GM23338 (cell line): ENCODE data around the gene KIFAP3. TPM values are rescaled to one million over a fixed set of nuclear protein-coding genes. Genes with fewer than 3 reads are reported as not detected.

ENCODE experiments used
- ATAC-seq: fragments of 200-7000 bp; cut with Tn5 transposase; 3 replicates; pipeline ENCODE4 v1.9.1; 2020
- DNase-seq: peaks from one replicate; pipeline ENCODE4 v3.0.0-alpha.2; 2015; ENCODE audit warnings: low spot score
- H2AFZ ChIP-seq: fragments of 200-600 bp; sonication (generic); 2 replicates; pipeline ENCODE4 v1.8.0; 2016; ENCODE audit warnings: antibody characterized with exemption, mild to moderate bottlenecking, moderate library complexity
- H3F3A ChIP-seq: fragments of 200-600 bp; sonication (generic); replicated peaks from 2 replicates; pipeline ENCODE4 v1.8.0; 2017; ENCODE audit warnings: antibody characterized with exemption, mixed run types, low read depth
- H3K27ac ChIP-seq: fragments of 200-600 bp; sonication (generic); 2 replicates; pipeline ENCODE4 v1.6.1; 2016; ENCODE audit warnings: low read depth
- H3K27me3 ChIP-seq: fragments of 200-600 bp; sonication (generic); 2 replicates; pipeline ENCODE4 v1.8.0; 2016; ENCODE audit warnings: mild to moderate bottlenecking, mixed run types, moderate library complexity; ENCODE audit not compliant: insufficient read depth
- H3K36me3 ChIP-seq: fragments of 200-600 bp; sonication (generic); 2 replicates; pipeline ENCODE4 v1.8.0; 2016; ENCODE audit warnings: mild to moderate bottlenecking; ENCODE audit not compliant: insufficient read depth
- H3K4me1 ChIP-seq: fragments of 200-600 bp; sonication (generic); 2 replicates; pipeline ENCODE4 v1.8.0; 2016; ENCODE audit warnings: mild to moderate bottlenecking, moderate library complexity; ENCODE audit not compliant: insufficient read depth
- H3K4me2 ChIP-seq: fragments of 200-600 bp; sonication (generic); 2 replicates; pipeline ENCODE4 v1.7.1; 2017; ENCODE audit warnings: mixed run types
- H3K4me3 ChIP-seq: fragments of 200-600 bp; sonication (generic); 2 replicates; pipeline ENCODE4 v1.6.1; 2016; ENCODE audit warnings: mixed run types
- H3K79me2 ChIP-seq: fragments of 200-600 bp; sonication (generic); replicated peaks from 2 replicates; pipeline ENCODE4 v1.8.0; 2017; ENCODE audit warnings: mild to moderate bottlenecking; ENCODE audit not compliant: insufficient read depth
- H3K9me2 ChIP-seq: fragments of 200-600 bp; sonication (generic); 2 replicates; pipeline ENCODE4 v1.8.0; 2017; ENCODE audit not compliant: insufficient read depth
- H4K20me1 ChIP-seq: fragments of 200-600 bp; sonication (generic); replicated peaks from 2 replicates; pipeline ENCODE4 v1.8.0; 2017; ENCODE audit warnings: mild to moderate bottlenecking; ENCODE audit not compliant: insufficient read depth
- H3K27ac Mint-ChIP-seq: 2 replicates; pipeline ENCODE4 v1.8.0; 2020; ENCODE audit warnings: inconsistent platforms, mild to moderate bottlenecking, moderate library complexity, mixed read lengths
- H3K27me3 Mint-ChIP-seq: 3 replicates; pipeline ENCODE4 v1.8.0; 2022; ENCODE audit warnings: low read depth, mild to moderate bottlenecking, moderate library complexity, mixed read lengths, inconsistent platforms; ENCODE audit not compliant: insufficient read depth, poor library complexity
- H3K36me3 Mint-ChIP-seq: 3 replicates; pipeline ENCODE4 v1.8.0; 2021; ENCODE audit warnings: low read depth, mild to moderate bottlenecking, inconsistent platforms, moderate library complexity, mixed read lengths
- H3K4me1 Mint-ChIP-seq: 3 replicates; pipeline ENCODE4 v1.8.0; 2020; ENCODE audit warnings: mild to moderate bottlenecking, inconsistent platforms, mixed read lengths
- H3K4me3 Mint-ChIP-seq: 3 replicates; pipeline ENCODE4 v1.8.0; 2021; ENCODE audit warnings: moderate library complexity, mild to moderate bottlenecking, inconsistent platforms, mixed read lengths
- H3K9me3 Mint-ChIP-seq: 3 replicates; pipeline ENCODE4 v1.8.0; 2020; ENCODE audit warnings: moderate library complexity, mild to moderate bottlenecking, inconsistent platforms, mixed read lengths
- EZH2 ChIP-seq: fragments of 200-600 bp; sonication (generic); IDR thresholded peaks from one replicate; pipeline ENCODE4 v1.8.0; 2017; ENCODE audit warnings: antibody characterized with exemption, mild to moderate bottlenecking, low read depth; ENCODE audit not compliant: unreplicated experiment
- EZH2phosphoT487 ChIP-seq: fragments of 200-600 bp; sonication (generic); IDR thresholded peaks from one replicate; pipeline ENCODE4 v1.8.1; 2018; ENCODE audit warnings: antibody characterized with exemption; ENCODE audit not compliant: unreplicated experiment
- NANOG ChIP-seq: IDR thresholded peaks from 2 replicates; pipeline ENCODE4 v1.6.1; 2016; ENCODE audit warnings: antibody characterized with exemption, borderline replicate concordance
- POLR2AphosphoS5 ChIP-seq: IDR thresholded peaks from 2 replicates; pipeline ENCODE4 v1.6.1; 2016; ENCODE audit warnings: antibody characterized with exemption, low read depth
- STAT1 ChIP-seq: IDR thresholded peaks from one replicate; pipeline ENCODE4 v1.6.1; 2016; ENCODE audit warnings: antibody characterized with exemption; ENCODE audit not compliant: unreplicated experiment
- ZNF114 ChIP-seq: fragments of 250-450 bp; sonication (Bioruptor Pico); IDR thresholded peaks from 2 replicates; pipeline ENCODE4 v1.5.0; 2020; ENCODE audit warnings: mild to moderate bottlenecking, moderate library complexity
- ZNF331 ChIP-seq: fragments of 250-450 bp; sonication (Bioruptor Pico); IDR thresholded peaks from 2 replicates; pipeline ENCODE4 v1.5.0; 2020; ENCODE audit warnings: low read depth, mild to moderate bottlenecking, moderate library complexity
- polyA plus RNA-seq: library from polyadenylated mRNA; unstranded; fragments of >200 nt; fragmentation: Nextera tagmentation; extraction: Ambion mirVana; gene quantifications from 2 replicates; pipeline ENCODE4 v1.2.1, GENCODE V29; 2016
- total RNA-seq: library from RNA; depleted of rRNA; stranded (reverse); fragments of >200 nt; shearing (Covaris generic); gene quantifications from 2 replicates; pipeline ENCODE4 v1.2.3, GENCODE V29; 2014
- TF ChIP-seq, protein P1 (sequence below), 2 experiments: fragments of 200-600 bp in 1 of 2; sonication (generic) in 1 of 2; conservative IDR thresholded peaks; 2 replicates each; pipeline versions ENCODE4 v1.5.1 to v1.6.1; 2016 to 2017; ENCODE audit warnings: antibody characterized with exemption in 2 of 2, low read depth in 2 of 2, mild to moderate bottlenecking in 2 of 2, moderate library complexity in 1 of 2
- TF ChIP-seq, protein P2 (sequence below): fragments of 250-450 bp; sonication (Bioruptor Pico); IDR thresholded peaks from 2 replicates; pipeline ENCODE4 v1.5.0; 2020; ENCODE audit warnings: mild to moderate bottlenecking, moderate library complexity

KIFAP3 gene
- total and polyA plus RNA-seq, 2 experiments from 2014 or later, result 2.7 to 3.1 TPM

DNA sequence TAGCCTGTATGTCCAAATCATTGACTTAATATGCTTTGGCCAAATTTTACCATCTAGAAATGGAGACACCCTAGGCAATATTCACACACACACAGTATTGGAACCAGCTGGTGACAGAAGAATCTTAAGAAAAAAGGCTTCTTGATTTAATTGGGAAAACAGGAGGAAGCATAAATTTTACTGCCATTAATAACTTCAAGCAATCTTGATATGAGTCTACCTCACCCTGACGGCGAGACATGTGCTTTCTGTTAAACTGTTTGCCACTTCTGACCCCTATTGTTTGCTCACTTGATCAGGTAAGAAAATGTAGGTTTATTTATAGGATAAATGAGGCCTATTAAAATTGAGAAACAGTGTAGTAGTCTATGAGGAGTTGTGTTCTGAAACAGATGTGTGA, 73.2 kb downstream of the KIFAP3 start:
- TF ChIP-seq, protein P1, sequence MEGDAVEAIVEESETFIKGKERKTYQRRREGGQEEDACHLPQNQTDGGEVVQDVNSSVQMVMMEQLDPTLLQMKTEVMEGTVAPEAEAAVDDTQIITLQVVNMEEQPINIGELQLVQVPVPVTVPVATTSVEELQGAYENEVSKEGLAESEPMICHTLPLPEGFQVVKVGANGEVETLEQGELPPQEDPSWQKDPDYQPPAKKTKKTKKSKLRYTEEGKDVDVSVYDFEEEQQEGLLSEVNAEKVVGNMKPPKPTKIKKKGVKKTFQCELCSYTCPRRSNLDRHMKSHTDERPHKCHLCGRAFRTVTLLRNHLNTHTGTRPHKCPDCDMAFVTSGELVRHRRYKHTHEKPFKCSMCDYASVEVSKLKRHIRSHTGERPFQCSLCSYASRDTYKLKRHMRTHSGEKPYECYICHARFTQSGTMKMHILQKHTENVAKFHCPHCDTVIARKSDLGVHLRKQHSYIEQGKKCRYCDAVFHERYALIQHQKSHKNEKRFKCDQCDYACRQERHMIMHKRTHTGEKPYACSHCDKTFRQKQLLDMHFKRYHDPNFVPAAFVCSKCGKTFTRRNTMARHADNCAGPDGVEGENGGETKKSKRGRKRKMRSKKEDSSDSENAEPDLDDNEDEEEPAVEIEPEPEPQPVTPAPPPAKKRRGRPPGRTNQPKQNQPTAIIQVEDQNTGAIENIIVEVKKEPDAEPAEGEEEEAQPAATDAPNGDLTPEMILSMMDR (conservative IDR thresholded peaks at IDR 0.05; ENCODE audit: low read depth in 2 of 2), result no peak
- Mint-ChIP-seq H3K36me3 (no peaks in the 10 kb centered on the region), H3K4me3 (no peak overlapping the region), H3K27me3 (peaks cover 3% of the 10 kb centered on the region), H3K27ac (no peak overlapping the region), H3K4me1 (peaks cover 5% of the 10 kb centered on the region; the same call in 2 of the 3 replicates), H3K9me3 (no peaks in the 10 kb centered on the region)
- Histone ChIP-seq H3K27ac (no peak overlapping the region), H4K20me1 (no peaks in the 10 kb centered on the region), H3K4me3 (no peak overlapping the region), H3K4me1 (no peaks in the 10 kb centered on the region), H3K36me3 (no peaks in the 10 kb centered on the region), H3K79me2 (no peaks in the 10 kb centered on the region), H3K9me2 (no peaks in the 10 kb centered on the region), H3F3A (no peaks in the 10 kb centered on the region), H3K27me3 (no peaks in the 10 kb centered on the region), H3K4me2 (no peak overlapping the region), H2AFZ (no peak overlapping the region)
- no peak for DNase-seq
- ATAC-seq, result no peak

DNA sequence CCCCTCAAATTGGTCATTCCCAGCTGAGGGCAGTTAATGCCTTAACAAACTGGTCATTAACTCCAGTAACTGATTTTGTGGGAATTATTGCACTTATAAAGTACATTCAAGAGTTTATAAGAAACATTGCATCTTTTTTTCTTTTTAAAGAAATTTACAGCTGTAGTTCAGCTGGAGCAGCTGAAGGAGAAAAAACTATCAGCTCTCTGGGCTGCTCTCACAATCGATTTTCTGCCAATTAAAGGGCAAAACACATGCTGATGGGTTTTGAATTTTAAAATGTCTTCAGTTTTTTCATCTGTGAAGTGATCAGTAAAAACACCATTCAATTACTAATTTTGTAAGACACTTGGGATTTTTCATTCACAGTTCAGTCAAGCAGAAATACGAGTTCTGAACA, 74.7 kb downstream of the KIFAP3 start:
- no peaks in the 10 kb centered on the region for H3K4me1 ChIP-seq
- DNase-seq, result no peak
- ATAC-seq, result no peak
- H3K36me3 Mint-ChIP-seq, result no peaks in the 10 kb centered on the region
- no peak overlapping the region for H3K4me2 ChIP-seq
- no peak overlapping the region for H2AFZ ChIP-seq
- H3K27ac Mint-ChIP-seq, result no peak overlapping the region
- no peaks in the 10 kb centered on the region for H3K9me2 ChIP-seq
- no peak overlapping the region for H3K27ac ChIP-seq
- TF ChIP-seq NANOG (no peak), ZNF114 (CRISPR knock-in tag) (no peak), EZH2 (no peak), POLR2AphosphoS5 (no peak), ZNF331 (CRISPR knock-in tag) (no peak), EZH2phosphoT487 (no peak), STAT1 (no peak)
- TF ChIP-seq, protein P1 (conservative IDR thresholded peaks at IDR 0.05; ENCODE audit: low read depth in 2 of 2), result no peak
- TF ChIP-seq, protein P2, sequence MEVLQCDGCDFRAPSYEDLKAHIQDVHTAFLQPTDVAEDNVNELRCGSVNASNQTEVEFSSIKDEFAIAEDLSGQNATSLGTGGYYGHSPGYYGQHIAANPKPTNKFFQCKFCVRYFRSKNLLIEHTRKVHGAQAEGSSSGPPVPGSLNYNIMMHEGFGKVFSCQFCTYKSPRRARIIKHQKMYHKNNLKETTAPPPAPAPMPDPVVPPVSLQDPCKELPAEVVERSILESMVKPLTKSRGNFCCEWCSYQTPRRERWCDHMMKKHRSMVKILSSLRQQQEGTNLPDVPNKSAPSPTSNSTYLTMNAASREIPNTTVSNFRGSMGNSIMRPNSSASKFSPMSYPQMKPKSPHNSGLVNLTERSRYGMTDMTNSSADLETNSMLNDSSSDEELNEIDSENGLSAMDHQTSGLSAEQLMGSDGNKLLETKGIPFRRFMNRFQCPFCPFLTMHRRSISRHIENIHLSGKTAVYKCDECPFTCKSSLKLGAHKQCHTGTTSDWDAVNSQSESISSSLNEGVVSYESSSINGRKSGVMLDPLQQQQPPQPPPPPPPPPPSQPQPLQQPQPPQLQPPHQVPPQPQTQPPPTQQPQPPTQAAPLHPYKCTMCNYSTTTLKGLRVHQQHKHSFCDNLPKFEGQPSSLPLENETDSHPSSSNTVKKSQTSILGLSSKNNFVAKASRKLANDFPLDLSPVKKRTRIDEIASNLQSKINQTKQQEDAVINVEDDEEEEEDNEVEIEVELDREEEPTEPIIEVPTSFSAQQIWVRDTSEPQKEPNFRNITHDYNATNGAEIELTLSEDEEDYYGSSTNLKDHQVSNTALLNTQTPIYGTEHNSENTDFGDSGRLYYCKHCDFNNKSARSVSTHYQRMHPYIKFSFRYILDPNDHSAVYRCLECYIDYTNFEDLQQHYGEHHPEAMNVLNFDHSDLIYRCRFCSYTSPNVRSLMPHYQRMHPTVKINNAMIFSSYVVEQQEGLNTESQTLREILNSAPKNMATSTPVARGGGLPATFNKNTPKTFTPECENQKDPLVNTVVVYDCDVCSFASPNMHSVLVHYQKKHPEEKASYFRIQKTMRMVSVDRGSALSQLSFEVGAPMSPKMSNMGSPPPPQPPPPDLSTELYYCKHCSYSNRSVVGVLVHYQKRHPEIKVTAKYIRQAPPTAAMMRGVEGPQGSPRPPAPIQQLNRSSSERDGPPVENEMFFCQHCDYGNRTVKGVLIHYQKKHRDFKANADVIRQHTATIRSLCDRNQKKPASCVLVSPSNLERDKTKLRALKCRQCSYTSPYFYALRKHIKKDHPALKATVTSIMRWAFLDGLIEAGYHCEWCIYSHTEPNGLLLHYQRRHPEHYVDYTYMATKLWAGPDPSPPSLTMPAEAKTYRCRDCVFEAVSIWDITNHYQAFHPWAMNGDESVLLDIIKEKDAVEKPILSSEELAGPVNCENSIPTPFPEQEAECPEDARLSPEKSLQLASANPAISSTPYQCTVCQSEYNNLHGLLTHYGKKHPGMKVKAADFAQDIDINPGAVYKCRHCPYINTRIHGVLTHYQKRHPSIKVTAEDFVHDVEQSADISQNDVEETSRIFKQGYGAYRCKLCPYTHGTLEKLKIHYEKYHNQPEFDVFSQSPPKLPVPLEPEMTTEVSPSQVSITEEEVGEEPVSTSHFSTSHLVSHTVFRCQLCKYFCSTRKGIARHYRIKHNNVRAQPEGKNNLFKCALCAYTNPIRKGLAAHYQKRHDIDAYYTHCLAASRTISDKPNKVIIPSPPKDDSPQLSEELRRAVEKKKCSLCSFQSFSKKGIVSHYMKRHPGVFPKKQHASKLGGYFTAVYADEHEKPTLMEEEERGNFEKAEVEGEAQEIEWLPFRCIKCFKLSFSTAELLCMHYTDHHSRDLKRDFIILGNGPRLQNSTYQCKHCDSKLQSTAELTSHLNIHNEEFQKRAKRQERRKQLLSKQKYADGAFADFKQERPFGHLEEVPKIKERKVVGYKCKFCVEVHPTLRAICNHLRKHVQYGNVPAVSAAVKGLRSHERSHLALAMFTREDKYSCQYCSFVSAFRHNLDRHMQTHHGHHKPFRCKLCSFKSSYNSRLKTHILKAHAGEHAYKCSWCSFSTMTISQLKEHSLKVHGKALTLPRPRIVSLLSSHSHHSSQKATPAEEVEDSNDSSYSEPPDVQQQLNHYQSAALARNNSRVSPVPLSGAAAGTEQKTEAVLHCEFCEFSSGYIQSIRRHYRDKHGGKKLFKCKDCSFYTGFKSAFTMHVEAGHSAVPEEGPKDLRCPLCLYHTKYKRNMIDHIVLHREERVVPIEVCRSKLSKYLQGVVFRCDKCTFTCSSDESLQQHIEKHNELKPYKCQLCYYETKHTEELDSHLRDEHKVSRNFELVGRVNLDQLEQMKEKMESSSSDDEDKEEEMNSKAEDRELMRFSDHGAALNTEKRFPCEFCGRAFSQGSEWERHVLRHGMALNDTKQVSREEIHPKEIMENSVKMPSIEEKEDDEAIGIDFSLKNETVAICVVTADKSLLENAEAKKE (CRISPR knock-in tag), result no peak
- H3K36me3 ChIP-seq, result no peaks in the 10 kb centered on the region
- no peak overlapping the region for H3K4me3 Mint-ChIP-seq
- peaks cover 5% of the 10 kb centered on the region; the same call in 2 of the 3 replicates for H3K4me1 Mint-ChIP-seq
- H4K20me1 ChIP-seq, result no peaks in the 10 kb centered on the region
- no peak overlapping the region for H3K4me3 ChIP-seq
- H3K9me3 Mint-ChIP-seq, result no peaks in the 10 kb centered on the region
- H3K79me2 ChIP-seq, result no peaks in the 10 kb centered on the region
- no peaks in the 10 kb centered on the region for H3F3A ChIP-seq
- peaks cover 3% of the 10 kb centered on the region for H3K27me3 Mint-ChIP-seq
- H3K27me3 ChIP-seq, result no peaks in the 10 kb centered on the region
